OCI-LY1 (cell line): ENCODE measurements around the gene ITGA2.

Source experiments
- H2AFZ ChIP-seq: fragments of 200-600 bp; sonication (generic), shearing (Covaris generic); 2 replicates; pipeline ENCODE4 v1.6.0; 2014; ENCODE audit warnings: antibody characterized with exemption, mild to moderate bottlenecking, low read length
- H3F3A ChIP-seq: fragments of 200-600 bp; sonication (generic), shearing (Covaris generic); 2 replicates; pipeline ENCODE4 v1.6.0; 2014; ENCODE audit warnings: mild to moderate bottlenecking, antibody characterized with exemption, low read length, moderate library complexity; ENCODE audit not compliant: insufficient read depth
- H3K27ac ChIP-seq: fragments of 200-600 bp; sonication (generic); 2 replicates; pipeline ENCODE4 v1.5.1; 2014; ENCODE audit warnings: low read length, mixed run types, mild to moderate bottlenecking, low read depth; ENCODE audit not compliant: poor library complexity, severe bottlenecking
- H3K27me3 ChIP-seq: fragments of 200-600 bp; sonication (generic); 2 replicates; pipeline ENCODE4 v1.6.0; 2014; ENCODE audit warnings: antibody characterized with exemption, mild to moderate bottlenecking, low read length, moderate library complexity; ENCODE audit not compliant: insufficient read depth
- H3K36me3 ChIP-seq: fragments of 200-600 bp; sonication (generic); 2 replicates; pipeline ENCODE4 v1.6.1; 2014; ENCODE audit warnings: mild to moderate bottlenecking, antibody characterized with exemption, low read length, moderate library complexity, mixed read lengths; ENCODE audit not compliant: insufficient read depth
- H3K4me1 ChIP-seq: fragments of 200-600 bp; sonication (generic); 2 replicates; pipeline ENCODE4 v1.5.1; 2014; ENCODE audit warnings: mild to moderate bottlenecking, low read length, moderate library complexity; ENCODE audit not compliant: insufficient read depth, severe bottlenecking
- H3K4me2 ChIP-seq: fragments of 200-600 bp; sonication (generic), shearing (Covaris generic); 2 replicates; pipeline ENCODE4 v1.6.1; 2014; ENCODE audit warnings: low read length
- H3K4me3 ChIP-seq: fragments of 200-600 bp; sonication (generic); 2 replicates; pipeline ENCODE4 v1.5.1; 2014; ENCODE audit warnings: low read length, low read depth, mild to moderate bottlenecking, mixed read lengths; ENCODE audit not compliant: poor library complexity, severe bottlenecking
- H3K79me2 ChIP-seq: fragments of 200-600 bp; shearing (Covaris generic); 2 replicates; pipeline ENCODE4 v1.6.1; 2016; ENCODE audit warnings: mixed run types, low read length, mixed read lengths; ENCODE audit not compliant: insufficient read depth
- H3K9ac ChIP-seq: fragments of 200-600 bp; sonication (generic), shearing (Covaris generic); 2 replicates; pipeline ENCODE4 v1.6.1; 2014; ENCODE audit warnings: mild to moderate bottlenecking, low read length, mixed read lengths
- H3K9me2 ChIP-seq: fragments of 200-600 bp; sonication (generic), shearing (Covaris generic); 2 replicates; pipeline ENCODE4 v1.6.1; 2014; ENCODE audit warnings: low read depth, mild to moderate bottlenecking, low read length, mixed read lengths
- H3K9me3 ChIP-seq: fragments of 200-600 bp; shearing (Covaris generic); 2 replicates; pipeline ENCODE4 v1.6.1; 2014; ENCODE audit warnings: low read length, mixed read lengths
- H4K20me1 ChIP-seq: fragments of 200-600 bp; sonication (generic), shearing (Covaris generic); 2 replicates; pipeline ENCODE4 v1.6.0; 2016; ENCODE audit warnings: mild to moderate bottlenecking, low read length; ENCODE audit not compliant: insufficient read depth
- EZH2 ChIP-seq: fragments of 200-600 bp; sonication (generic), shearing (Covaris generic); IDR thresholded peaks from 2 replicates; pipeline ENCODE4 v1.8.0; 2017; ENCODE audit warnings: borderline replicate concordance, mixed run types, mild to moderate bottlenecking, antibody characterized with exemption, low read length, moderate library complexity, mixed read lengths
- TF ChIP-seq, protein P1 (sequence below): fragments of 200-600 bp; sonication (generic), shearing (Covaris generic); IDR thresholded peaks from 2 replicates; pipeline ENCODE4 v1.5.1; 2017; ENCODE audit warnings: mild to moderate bottlenecking, antibody characterized with exemption, low read length, moderate library complexity, mixed read lengths

The ITGA2 gene

DNA sequence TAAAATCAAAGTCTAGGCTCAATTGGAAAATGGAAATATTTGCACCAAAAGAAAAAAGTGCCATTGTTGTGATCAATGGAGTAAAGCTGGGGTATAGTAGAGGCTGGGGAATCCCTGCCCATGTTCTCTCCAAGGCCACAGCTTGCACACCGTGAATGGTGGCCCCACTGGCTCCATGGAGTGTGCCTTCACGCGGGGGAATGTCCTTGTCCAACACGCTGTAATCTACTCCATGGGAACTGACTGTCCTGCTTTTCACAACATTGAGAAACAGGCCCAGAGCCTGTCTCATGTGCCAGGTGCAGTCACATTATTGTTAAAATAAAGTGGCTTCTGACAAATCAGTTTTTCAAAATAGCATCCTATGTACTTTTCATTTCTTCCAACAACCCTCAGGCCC is 33.1 kb upstream of the ITGA2 start:
- no peaks in the 10 kb centered on the region for H4K20me1 ChIP-seq
- H3K4me2 ChIP-seq, result no peak overlapping the region
- no peaks in the 10 kb centered on the region for H3K9me3 ChIP-seq
- TF ChIP-seq, protein P1, sequence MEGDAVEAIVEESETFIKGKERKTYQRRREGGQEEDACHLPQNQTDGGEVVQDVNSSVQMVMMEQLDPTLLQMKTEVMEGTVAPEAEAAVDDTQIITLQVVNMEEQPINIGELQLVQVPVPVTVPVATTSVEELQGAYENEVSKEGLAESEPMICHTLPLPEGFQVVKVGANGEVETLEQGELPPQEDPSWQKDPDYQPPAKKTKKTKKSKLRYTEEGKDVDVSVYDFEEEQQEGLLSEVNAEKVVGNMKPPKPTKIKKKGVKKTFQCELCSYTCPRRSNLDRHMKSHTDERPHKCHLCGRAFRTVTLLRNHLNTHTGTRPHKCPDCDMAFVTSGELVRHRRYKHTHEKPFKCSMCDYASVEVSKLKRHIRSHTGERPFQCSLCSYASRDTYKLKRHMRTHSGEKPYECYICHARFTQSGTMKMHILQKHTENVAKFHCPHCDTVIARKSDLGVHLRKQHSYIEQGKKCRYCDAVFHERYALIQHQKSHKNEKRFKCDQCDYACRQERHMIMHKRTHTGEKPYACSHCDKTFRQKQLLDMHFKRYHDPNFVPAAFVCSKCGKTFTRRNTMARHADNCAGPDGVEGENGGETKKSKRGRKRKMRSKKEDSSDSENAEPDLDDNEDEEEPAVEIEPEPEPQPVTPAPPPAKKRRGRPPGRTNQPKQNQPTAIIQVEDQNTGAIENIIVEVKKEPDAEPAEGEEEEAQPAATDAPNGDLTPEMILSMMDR, result no peak
- TF ChIP-seq EZH2, result no peak
- H3F3A ChIP-seq, result no peaks in the 10 kb centered on the region
- no peaks in the 10 kb centered on the region for H3K27me3 ChIP-seq
- no peak overlapping the region for H2AFZ ChIP-seq
- no peaks in the 10 kb centered on the region for H3K36me3 ChIP-seq
- no peaks in the 10 kb centered on the region for H3K4me1 ChIP-seq
- no peak overlapping the region for H3K4me3 ChIP-seq
- no peak overlapping the region for H3K9ac ChIP-seq
- H3K79me2 ChIP-seq, result no peaks in the 10 kb centered on the region
- no peak overlapping the region for H3K27ac ChIP-seq
- H3K9me2 ChIP-seq, result no peaks in the 10 kb centered on the region

DNA sequence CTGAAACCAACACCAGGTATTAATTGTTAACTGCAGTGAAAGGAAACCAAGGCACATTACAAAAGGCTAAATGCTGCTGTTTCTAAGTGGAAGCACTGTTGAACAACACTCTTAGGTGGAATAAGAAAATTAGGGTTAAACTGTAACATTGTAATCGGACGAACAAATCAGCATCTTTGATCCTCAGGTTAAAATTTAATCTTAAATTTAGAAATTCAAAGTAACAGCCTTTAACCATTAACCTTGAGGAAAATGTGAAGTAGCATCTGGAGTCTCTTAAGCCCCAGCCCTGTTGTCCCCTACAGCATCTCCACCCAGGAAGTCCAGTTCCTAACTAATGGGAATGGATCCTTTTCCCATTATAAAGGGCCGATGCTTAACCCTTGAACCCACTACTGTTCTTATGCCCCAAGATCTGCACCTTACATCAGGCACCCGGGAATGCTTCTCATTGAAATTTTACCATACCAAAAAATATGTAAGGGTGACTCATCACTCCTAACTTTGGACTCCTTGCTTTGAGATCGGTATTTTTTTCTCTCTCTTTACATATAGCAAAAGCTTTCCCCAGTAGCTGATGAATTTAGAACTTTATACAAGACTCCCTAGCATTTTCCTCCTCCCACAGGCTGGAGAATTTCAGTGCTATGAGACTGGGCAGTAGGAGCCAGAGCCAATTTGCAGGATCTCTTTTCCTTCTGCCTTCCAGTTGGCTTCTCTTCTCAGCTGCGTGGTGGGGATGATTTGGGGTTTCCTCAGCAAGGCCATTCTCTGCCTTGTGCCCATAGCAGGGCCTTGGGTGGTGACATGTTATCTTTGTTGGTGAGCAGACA is 32.0 kb upstream of the ITGA2 start:
- no peak for TF ChIP-seq EZH2
- TF ChIP-seq, protein P1, result no peak
- Histone ChIP-seq H3K79me2 (no peaks in the 10 kb centered on the region), H3K9me2 (no peaks in the 10 kb centered on the region), H3K4me3 (no peak overlapping the region), H3K27me3 (no peaks in the 10 kb centered on the region), H4K20me1 (no peaks in the 10 kb centered on the region), H3K36me3 (no peaks in the 10 kb centered on the region), H2AFZ (no peak overlapping the region), H3K27ac (no peak overlapping the region), H3K9me3 (no peaks in the 10 kb centered on the region), H3F3A (no peaks in the 10 kb centered on the region), H3K4me1 (no peaks in the 10 kb centered on the region), H3K9ac (no peak overlapping the region), H3K4me2 (no peak overlapping the region)

DNA sequence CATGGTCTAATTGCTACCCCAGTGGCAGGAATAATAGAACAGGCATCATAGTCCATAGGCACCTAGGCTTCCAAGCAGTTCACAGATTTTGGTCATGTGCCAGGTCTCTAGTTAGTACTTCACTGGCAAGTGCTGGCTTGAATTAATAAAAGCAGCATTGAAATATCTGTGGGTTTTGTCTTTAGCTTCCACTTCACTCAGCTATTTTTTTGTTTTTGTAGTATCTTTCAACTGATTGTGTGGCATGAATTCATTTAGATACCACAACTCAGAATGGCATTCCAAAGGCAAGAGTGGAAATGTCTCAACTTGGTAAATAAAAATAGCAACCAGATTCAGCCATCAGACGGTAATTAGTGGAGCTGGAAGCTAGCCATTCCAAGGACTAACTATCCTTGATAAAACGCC is 27.9 kb upstream of the ITGA2 start:
- H3K79me2 ChIP-seq, result no peaks in the 10 kb centered on the region
- no peak overlapping the region for H3K9ac ChIP-seq
- H3K9me2 ChIP-seq, result no peaks in the 10 kb centered on the region
- no peak overlapping the region for H3K27ac ChIP-seq
- H3K4me1 ChIP-seq, result no peaks in the 10 kb centered on the region
- no peaks in the 10 kb centered on the region for H3K36me3 ChIP-seq
- no peak overlapping the region for H2AFZ ChIP-seq
- no peaks in the 10 kb centered on the region for H4K20me1 ChIP-seq
- H3K27me3 ChIP-seq, result no peaks in the 10 kb centered on the region
- TF ChIP-seq, protein P1, result no peak
- TF ChIP-seq EZH2, result no peak
- H3F3A ChIP-seq, result no peaks in the 10 kb centered on the region
- H3K9me3 ChIP-seq, result no peaks in the 10 kb centered on the region
- H3K4me2 ChIP-seq, result no peak overlapping the region
- no peak overlapping the region for H3K4me3 ChIP-seq
